Measurements from ENCODE around the gene TNFSF15. TPM values are rescaled to one million over a fixed set of nuclear protein-coding genes. Genes with fewer than 3 reads are reported as not detected.

The TNFSF15 gene
- total RNA-seq, 1 donor from 2014 or later = 1.5 TPM

DNA sequence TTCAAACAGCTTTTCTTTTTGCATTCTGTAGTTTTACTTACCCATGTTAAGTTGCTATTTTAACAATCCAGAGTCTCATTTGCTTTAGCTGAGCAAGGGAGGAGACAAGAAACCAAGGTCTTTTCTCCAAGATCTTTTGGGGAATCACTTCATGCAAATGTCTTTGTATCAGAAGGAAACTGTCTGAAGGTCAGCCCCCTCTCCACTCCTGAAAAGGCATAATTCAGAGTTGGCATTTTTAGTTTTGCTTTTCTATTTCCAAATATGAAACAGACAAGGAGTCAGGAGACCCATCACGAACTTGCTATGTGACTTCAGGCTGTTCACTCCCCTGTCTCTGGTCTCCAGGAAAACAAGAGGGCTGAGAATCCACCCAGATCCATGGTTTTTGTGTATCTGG, 12.3 kb upstream of the TNFSF15 start:
- peaks cover 21% of the 10 kb centered on the region for H3K9me3 Mint-ChIP-seq
- peaks cover 24% of the 10 kb centered on the region for H3K36me3 Mint-ChIP-seq (ENCODE audit: low read depth)
- no peak overlapping the region for H3K4me3 Mint-ChIP-seq
- no peak for DNase-seq (ENCODE audit: low spot score)
- intact Hi-C loops (cut with micrococcal nuclease) = no loop called here
- no peak overlapping the region for H3K27ac Mint-ChIP-seq
- H3K27me3 Mint-ChIP-seq (ENCODE audit: insufficient read depth) = no peaks in the 10 kb centered on the region
- H3K4me1 Mint-ChIP-seq (ENCODE audit: low read depth) = peaks cover 34% of the 10 kb centered on the region

DNA sequence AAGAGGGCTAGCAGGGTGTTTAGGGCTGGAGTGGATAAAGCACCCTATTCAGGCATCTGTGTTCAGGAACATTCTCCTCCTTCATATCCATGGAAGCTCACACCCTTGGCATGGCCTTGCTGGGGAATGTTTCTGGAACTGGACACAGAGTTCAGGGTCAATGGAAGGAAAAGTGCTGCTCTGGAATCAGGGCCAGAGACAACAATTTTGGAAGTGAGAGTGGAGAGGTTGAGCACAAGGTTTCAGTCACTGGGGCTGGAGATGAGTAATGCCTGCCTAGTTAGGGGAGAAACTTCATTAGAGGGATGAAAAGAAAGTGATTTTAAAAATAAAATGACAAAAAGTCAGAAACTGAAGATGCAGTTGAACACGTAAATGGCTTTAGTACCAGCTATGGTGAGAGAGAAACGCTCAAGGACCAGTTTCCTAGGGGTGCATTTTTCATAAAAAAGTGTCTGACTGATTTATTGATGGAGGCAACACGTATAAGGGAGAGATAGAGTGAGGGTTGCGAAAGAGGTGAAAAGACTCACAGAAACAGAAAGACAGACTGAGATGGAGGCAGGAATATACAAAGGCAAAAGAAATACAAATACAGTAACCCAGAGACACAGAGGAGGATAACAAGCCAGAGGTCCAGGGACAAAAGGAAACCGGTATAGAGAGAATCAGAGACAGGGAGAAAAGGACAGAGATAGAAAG, 8.0 kb upstream of the TNFSF15 start:
- intact Hi-C loops (cut with micrococcal nuclease) = no loop called here
- no peak for DNase-seq (ENCODE audit: low spot score)

DNA sequence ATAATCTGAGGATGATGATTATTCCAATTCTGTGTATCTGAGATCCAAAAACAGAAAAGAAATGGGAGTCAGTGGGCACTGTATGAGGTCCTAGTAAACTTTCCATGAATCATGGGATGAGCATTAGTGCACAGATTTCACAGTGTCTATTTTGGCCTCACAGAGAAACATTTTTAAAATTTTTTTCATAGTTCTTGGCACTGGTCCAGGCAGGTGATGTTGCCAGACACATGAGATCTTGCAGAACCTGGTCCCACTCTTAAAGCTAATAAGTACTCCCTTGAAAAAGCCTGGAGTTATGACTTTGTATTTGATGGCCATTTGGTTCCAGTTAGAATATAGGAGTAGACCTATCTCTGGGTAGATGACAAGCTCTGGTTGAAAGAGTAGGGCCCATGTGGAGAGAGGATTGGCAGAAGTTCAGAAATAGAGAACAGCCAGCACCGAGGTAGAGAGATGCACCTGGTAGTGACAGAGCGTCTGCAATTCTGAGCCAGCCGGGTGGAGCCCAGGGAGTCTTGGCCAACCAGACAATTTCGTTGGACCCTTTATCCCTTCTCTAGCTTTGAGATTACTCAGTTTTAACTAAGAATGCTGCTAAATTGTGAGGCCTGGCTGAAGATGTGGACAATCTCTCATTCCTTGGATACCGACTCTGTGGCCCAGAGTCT, 6.3 kb upstream of the TNFSF15 start:
- intact Hi-C loops (cut with micrococcal nuclease) = no loop called here
- H3K36me3 Mint-ChIP-seq (ENCODE audit: low read depth) = peaks cover 16% of the 10 kb centered on the region
- no peak overlapping the region for H3K27ac Mint-ChIP-seq
- H3K27me3 Mint-ChIP-seq (ENCODE audit: insufficient read depth) = peaks cover 4% of the 10 kb centered on the region
- peaks cover 15% of the 10 kb centered on the region for H3K9me3 Mint-ChIP-seq
- peaks cover 23% of the 10 kb centered on the region for H3K4me1 Mint-ChIP-seq (ENCODE audit: low read depth)
- H3K4me3 Mint-ChIP-seq = no peak overlapping the region
- no peak for DNase-seq (ENCODE audit: low spot score)

More for the DNA sequence above, 8.0 kb upstream of the TNFSF15 start:
- Mint-ChIP-seq H3K36me3 (ENCODE audit: low read depth) (peaks cover 16% of the 10 kb centered on the region), H3K4me1 (ENCODE audit: low read depth) (peaks cover 22% of the 10 kb centered on the region), H3K27me3 (ENCODE audit: insufficient read depth) (peaks cover 4% of the 10 kb centered on the region), H3K4me3 (no peak overlapping the region), H3K9me3 (peaks cover 15% of the 10 kb centered on the region), H3K27ac (peak overlapping the region; percentile 24)

DNA sequence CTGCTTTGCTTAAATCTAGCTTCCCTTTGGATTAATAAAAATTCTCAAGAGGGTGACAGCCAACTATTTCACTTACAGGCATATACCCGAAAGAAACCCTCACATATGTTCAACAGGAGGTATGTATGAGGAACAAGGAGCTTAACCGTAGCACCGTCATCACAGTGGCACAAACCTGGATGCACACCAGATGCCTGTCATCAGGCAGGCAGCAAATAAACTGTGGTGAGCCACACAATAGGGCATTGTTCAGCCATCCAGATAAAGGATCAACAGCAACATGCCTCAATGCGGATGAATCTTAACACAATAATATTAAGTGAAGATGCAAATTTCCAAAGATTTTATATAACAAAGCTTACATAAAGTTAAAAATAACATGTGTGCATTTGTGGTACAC, 5.5 kb upstream of the TNFSF15 start:
- no peak for DNase-seq (ENCODE audit: low spot score)
- no peak overlapping the region for H3K27ac Mint-ChIP-seq
- intact Hi-C loops (cut with micrococcal nuclease) = no loop called here

DNA sequence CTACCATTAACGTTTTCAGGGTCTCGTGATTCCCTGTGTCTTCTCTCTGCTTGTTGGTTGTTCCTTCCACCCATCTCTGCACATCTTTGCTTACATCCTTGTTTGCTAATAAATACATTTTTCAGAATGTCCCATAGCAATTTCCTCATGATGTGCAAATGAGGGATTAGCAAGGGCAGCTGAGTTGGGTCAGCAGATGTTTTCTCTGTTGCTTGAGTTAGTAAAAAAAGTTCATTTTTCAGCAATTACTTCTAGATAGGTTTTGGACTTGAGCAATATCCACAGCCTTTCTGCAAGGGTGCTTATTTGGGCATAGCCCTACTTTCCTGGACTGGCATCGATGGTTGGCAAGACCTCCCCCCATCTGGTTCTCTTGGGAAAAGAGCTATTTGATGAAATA, 4.8 kb upstream of the TNFSF15 start:
- Mint-ChIP-seq H3K4me1 (ENCODE audit: low read depth) (peaks cover 38% of the 10 kb centered on the region), H3K27ac (no peak overlapping the region), H3K27me3 (ENCODE audit: insufficient read depth) (peaks cover 4% of the 10 kb centered on the region), H3K9me3 (peaks cover 7% of the 10 kb centered on the region), H3K4me3 (no peak overlapping the region), H3K36me3 (ENCODE audit: low read depth) (peaks cover 16% of the 10 kb centered on the region)
- DNase-seq (ENCODE audit: low spot score) = no peak
- intact Hi-C loops (cut with micrococcal nuclease) = no loop called here

More for the DNA sequence above, 5.5 kb upstream of the TNFSF15 start:
- Mint-ChIP-seq H3K36me3 (ENCODE audit: low read depth) (peaks cover 16% of the 10 kb centered on the region), H3K9me3 (peaks cover 12% of the 10 kb centered on the region), H3K4me3 (no peak overlapping the region), H3K4me1 (ENCODE audit: low read depth) (peaks cover 31% of the 10 kb centered on the region), H3K27me3 (ENCODE audit: insufficient read depth) (peaks cover 4% of the 10 kb centered on the region)

DNA sequence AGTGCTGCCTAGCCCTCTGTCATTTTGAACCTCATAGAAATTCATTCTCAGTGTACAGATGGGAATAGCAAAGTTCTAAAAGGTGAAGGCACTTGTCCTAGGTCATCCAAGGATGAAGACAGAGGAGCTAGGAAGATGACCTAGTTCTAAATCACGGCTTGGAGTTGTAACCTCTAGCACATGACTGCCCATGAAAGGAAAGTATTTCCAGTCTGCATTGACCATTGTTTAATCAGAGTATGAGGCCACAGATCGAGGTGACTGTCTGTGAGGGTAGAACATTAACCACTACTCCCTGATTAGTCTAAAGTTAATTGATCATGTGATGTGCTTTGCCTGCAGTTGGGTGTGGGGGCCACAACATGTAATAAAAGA, 674 bp upstream of the TNFSF15 start:
- peaks cover 2% of the 10 kb centered on the region for H3K27me3 Mint-ChIP-seq (ENCODE audit: insufficient read depth)

DNA sequence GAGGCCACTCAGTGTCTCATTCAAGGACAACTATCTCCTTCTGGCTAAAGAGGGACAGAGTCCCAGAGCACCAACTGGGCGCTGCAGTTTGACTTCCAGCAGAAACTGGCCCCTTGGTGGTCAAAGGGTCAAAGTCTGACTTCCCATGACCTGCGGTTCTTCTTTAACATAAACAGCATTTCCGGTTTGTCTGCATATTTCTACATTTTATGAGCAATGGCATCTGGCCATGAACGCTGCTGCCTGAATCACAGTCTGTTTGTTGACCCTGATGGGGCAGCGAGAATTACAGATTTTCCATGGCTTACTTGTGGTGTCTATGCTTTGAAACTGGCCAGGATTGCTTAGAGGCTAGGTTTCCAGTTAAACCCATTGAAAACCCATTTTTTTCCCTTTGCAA, 1.3 kb downstream of the TNFSF15 start:
- Mint-ChIP-seq H3K36me3 (ENCODE audit: low read depth) (peaks cover 5% of the 10 kb centered on the region), H3K27me3 (ENCODE audit: insufficient read depth) (no peaks in the 10 kb centered on the region), H3K4me3 (no peak overlapping the region), H3K4me1 (ENCODE audit: low read depth) (peaks cover 34% of the 10 kb centered on the region), H3K27ac (no peak overlapping the region), H3K9me3 (no peaks in the 10 kb centered on the region)
- intact Hi-C loops (cut with micrococcal nuclease) = loop anchor here (10.0 kb wide), 1 partner anchor 400 kb away; no protein-coding TSS in a partner anchor
- no peak for DNase-seq (ENCODE audit: low spot score)

More for the DNA sequence above, 674 bp upstream of the TNFSF15 start:
- Mint-ChIP-seq H3K9me3 (no peaks in the 10 kb centered on the region), H3K36me3 (ENCODE audit: low read depth) (peaks cover 2% of the 10 kb centered on the region), H3K4me3 (peak overlapping the region; percentile 74), H3K27ac (no peak overlapping the region), H3K4me1 (ENCODE audit: low read depth) (peaks cover 34% of the 10 kb centered on the region)
- intact Hi-C loops (cut with micrococcal nuclease) = loop anchor here (1.0 to 10.0 kb wide), 9 partner anchors 22 to 398 kb away; partner anchors contain the start of gene TEX48
- no peak for DNase-seq (ENCODE audit: low spot score)

DNA sequence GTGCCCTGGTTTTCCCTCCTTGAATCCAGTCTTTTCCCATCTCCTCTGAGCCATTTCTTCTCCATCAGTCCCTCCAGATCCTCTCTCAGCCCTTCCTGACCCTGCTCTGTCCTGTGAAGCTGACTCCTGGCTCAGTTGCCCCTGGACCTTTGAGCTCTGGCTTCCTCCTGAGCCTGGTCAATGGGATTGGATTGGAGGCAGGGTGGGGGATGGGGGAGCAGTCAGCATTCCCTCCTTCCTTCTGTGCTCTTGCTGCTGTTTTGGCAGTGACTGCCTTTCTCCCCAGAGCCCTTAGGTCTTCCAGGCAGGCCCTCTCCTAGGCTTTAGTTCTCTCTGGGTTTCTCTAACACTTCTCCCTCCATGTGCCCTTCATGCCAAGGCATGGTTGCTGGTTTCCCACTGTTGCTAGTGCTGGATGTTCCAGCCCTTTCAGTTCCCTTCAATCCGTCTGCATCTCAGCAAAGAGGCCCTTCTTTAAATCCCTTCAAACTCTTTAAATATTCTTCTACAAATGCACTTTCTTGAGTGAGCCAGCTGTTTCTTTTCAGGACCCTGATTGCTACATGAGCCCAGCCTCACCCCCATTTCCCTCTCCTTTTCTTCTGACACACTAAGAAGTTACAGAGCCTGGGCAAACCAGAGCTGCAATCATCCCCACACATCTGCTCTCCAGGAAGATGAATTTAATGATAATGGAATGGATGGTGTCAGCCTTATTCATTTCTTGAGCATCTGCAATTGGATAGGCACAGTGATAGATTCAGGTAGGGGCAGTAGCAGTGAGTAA, 2.2 kb downstream of the TNFSF15 start:
- Mint-ChIP-seq H3K4me3 (no peak overlapping the region), H3K4me1 (ENCODE audit: low read depth) (peaks cover 34% of the 10 kb centered on the region), H3K36me3 (ENCODE audit: low read depth) (peaks cover 5% of the 10 kb centered on the region), H3K27ac (no peak overlapping the region), H3K9me3 (no peaks in the 10 kb centered on the region), H3K27me3 (ENCODE audit: insufficient read depth) (no peaks in the 10 kb centered on the region)
- intact Hi-C loops (cut with micrococcal nuclease) = loop anchor here (10.0 kb wide), 1 partner anchor 401 kb away; no protein-coding TSS in a partner anchor
- no peak for DNase-seq (ENCODE audit: low spot score)

DNA sequence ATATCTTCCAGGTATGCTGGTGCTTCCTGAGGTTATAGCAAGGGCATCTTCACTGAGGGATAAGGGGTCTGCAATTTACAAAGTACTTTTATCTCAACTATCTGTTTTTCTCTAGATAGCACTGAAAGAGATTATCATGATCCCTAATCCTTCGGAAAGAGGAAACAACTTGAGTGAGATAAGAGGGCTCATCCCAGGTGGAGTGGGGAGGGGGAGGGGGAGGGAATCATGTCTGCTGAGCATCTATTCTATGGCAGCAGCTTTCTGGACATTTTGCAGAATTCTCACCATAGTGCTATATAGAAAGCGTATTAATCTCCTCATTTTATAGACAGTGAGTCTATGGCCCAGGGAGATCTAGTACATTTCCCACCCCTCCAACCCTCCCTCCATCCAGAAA, 5.9 kb downstream of the TNFSF15 start:
- H3K4me3 Mint-ChIP-seq = no peak overlapping the region
- peaks cover 8% of the 10 kb centered on the region for H3K27me3 Mint-ChIP-seq (ENCODE audit: insufficient read depth)
- intact Hi-C loops (cut with micrococcal nuclease) = loop anchor here (10.0 kb wide), 1 partner anchor 405 kb away; no protein-coding TSS in a partner anchor
- no peaks in the 10 kb centered on the region for H3K9me3 Mint-ChIP-seq
- H3K27ac Mint-ChIP-seq = no peak overlapping the region
- peaks cover 2% of the 10 kb centered on the region for H3K36me3 Mint-ChIP-seq (ENCODE audit: low read depth)
- peaks cover 8% of the 10 kb centered on the region for H3K4me1 Mint-ChIP-seq (ENCODE audit: low read depth)
- DNase-seq (ENCODE audit: low spot score) = no peak

DNA sequence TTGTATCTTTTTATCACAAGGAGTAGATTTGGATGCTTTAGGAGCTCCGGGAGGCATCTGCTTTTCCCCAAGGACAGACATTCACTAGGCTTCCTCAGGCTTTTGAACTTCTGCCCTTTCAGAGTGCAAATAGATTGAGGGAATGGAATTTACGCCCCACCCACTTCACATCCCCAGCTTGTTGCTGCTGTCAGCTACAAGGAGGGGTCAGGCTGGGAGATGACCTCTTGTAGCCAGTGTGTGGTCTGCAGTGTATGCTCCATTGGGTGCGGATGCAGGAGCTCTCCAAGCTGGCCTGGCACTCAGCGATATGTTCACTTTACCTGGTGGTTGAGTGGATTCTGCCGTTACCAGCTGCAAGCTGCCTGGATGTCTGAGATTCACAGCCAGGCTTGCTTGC, 6.4 kb downstream of the TNFSF15 start:
- Mint-ChIP-seq H3K4me1 (ENCODE audit: low read depth) (peaks cover 8% of the 10 kb centered on the region), H3K36me3 (ENCODE audit: low read depth) (peaks cover 5% of the 10 kb centered on the region), H3K27me3 (ENCODE audit: insufficient read depth) (peaks cover 8% of the 10 kb centered on the region), H3K27ac (no peak overlapping the region), H3K4me3 (no peak overlapping the region), H3K9me3 (no peaks in the 10 kb centered on the region)
- no peak for DNase-seq (ENCODE audit: low spot score)
- intact Hi-C loops (cut with micrococcal nuclease) = no loop called here

DNA sequence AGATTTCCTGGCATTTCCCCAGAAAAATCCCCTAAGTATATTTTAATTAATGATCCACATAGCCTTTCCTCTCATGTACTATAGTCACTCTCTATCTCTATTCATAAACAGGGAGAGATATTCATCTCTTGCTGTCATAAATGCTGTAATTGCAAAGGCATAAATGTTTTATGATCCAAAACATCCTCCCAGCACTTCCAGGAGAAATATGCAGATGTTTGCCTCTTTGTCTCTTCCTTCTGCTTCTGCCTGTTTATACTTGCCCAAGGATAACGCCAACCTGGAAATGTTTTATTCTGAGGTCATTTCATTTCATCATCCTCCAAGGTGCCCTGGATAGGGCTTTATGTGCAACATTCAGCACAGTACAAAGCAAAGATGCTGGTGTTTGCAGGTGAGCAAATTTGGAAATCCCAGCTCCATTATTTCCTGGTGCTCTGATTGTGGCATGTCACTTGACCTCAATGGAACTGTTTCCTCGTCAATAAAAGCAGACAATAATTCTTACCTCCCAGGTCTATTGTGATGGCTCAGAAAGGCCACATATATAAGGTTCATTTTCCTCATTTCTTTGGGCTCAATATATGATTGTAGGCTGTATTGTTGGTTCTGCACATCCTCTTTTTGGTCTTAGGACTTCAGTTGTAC, 6.9 kb downstream of the TNFSF15 start:
- Mint-ChIP-seq H3K36me3 (ENCODE audit: low read depth) (peaks cover 8% of the 10 kb centered on the region), H3K9me3 (no peaks in the 10 kb centered on the region), H3K4me3 (no peak overlapping the region), H3K27ac (no peak overlapping the region), H3K4me1 (ENCODE audit: low read depth) (peaks cover 6% of the 10 kb centered on the region), H3K27me3 (ENCODE audit: insufficient read depth) (peaks cover 8% of the 10 kb centered on the region)
- intact Hi-C loops (cut with micrococcal nuclease) = no loop called here
- no peak for DNase-seq (ENCODE audit: low spot score)

DNA sequence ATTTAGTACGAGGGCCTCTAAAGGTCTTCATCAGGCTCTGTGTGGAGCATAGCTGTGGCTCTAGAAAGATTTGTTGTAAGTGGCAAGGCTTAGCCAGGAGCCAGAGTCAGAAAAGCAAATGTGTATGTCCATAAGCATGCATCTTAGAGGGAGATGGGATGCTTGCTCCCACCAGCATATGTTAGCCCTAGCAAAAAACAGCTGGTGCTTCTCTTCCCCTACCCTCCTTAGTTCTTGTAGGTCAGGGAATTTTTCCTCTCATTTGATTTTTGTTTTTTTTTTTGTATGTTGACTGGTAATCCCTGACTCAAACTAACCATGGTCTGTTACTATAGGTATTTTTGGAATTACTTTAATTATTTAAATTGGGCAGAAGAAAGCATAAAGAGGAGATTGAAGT, 7.7 kb downstream of the TNFSF15 start:
- H3K36me3 Mint-ChIP-seq (ENCODE audit: low read depth) = peaks cover 11% of the 10 kb centered on the region
- H3K4me3 Mint-ChIP-seq = no peak overlapping the region
- no peak for DNase-seq (ENCODE audit: low spot score)
- no peaks in the 10 kb centered on the region for H3K4me1 Mint-ChIP-seq (ENCODE audit: low read depth)
- H3K27me3 Mint-ChIP-seq (ENCODE audit: insufficient read depth) = peaks cover 8% of the 10 kb centered on the region
- H3K27ac Mint-ChIP-seq = no peak overlapping the region
- no peaks in the 10 kb centered on the region for H3K9me3 Mint-ChIP-seq
- intact Hi-C loops (cut with micrococcal nuclease) = no loop called here

All from activated T-helper 1 cell treated with anti-CD3 and anti-CD28 coated beads, Interleukin-12 subunit alpha, Interleukin-12 subunit beta, Interleukin-2, Interleukin-4 antibody, amounts not matched to agents 30 ng/mL and 10 ng/mL and 1 ng/mL, durations not matched to agents 14 hours and 24 hours and 36 hours (primary cell).